SU-DHL-6 (cell line): ENCODE measurements around the gene ACVR1B.

Experiments
- H2AFZ ChIP-seq: fragments of 200-600 bp; sonication (generic); 2 replicates; pipeline ENCODE4 v1.6.1; 2014; ENCODE audit warnings: low read depth, mild to moderate bottlenecking, moderate library complexity, mixed read lengths, antibody characterized with exemption, low read length; ENCODE audit not compliant: severe bottlenecking
- H3F3A ChIP-seq: fragments of 200-600 bp; shearing (Covaris generic); 2 replicates; pipeline ENCODE4 v1.6.0; 2016; ENCODE audit warnings: antibody characterized with exemption, mild to moderate bottlenecking; ENCODE audit not compliant: insufficient read depth
- H3K27ac ChIP-seq: fragments of 200-600 bp; sonication (generic); 2 replicates; pipeline ENCODE4 v1.5.1; 2016; ENCODE audit warnings: low read depth, mild to moderate bottlenecking, low read length, moderate library complexity, mixed read lengths
- H3K27me3 ChIP-seq: fragments of 200-600 bp; sonication (generic), shearing (Covaris generic); 2 replicates; pipeline ENCODE4 v1.6.0; 2014; ENCODE audit warnings: mild to moderate bottlenecking, low read length
- H3K36me3 ChIP-seq: fragments of 200-600 bp; sonication (generic); 2 replicates; pipeline ENCODE4 v1.6.1; 2014; ENCODE audit warnings: mild to moderate bottlenecking, low read length, mixed read lengths
- H3K4me2 ChIP-seq: fragments of 300-600, 200-600 bp; shearing (Covaris generic), sonication (generic); 2 replicates; pipeline ENCODE4 v1.6.0; 2014; ENCODE audit warnings: low read length, low read depth, mild to moderate bottlenecking; ENCODE audit not compliant: poor library complexity, severe bottlenecking
- H3K4me3 ChIP-seq: fragments of 200-600 bp; sonication (generic); 2 replicates; pipeline ENCODE4 v1.5.1; 2014; ENCODE audit warnings: antibody characterized with exemption, low read length, mild to moderate bottlenecking, mixed read lengths; ENCODE audit not compliant: insufficient read depth, poor library complexity, severe bottlenecking
- H3K79me2 ChIP-seq: fragments of 200-600 bp; sonication (generic); 2 replicates; pipeline ENCODE4 v1.6.1; 2014; ENCODE audit warnings: mild to moderate bottlenecking, low read length, moderate library complexity; ENCODE audit not compliant: insufficient read depth
- H3K9ac ChIP-seq: fragments of 200-600 bp; sonication (generic); 2 replicates; pipeline ENCODE4 v1.7.0; 2014; ENCODE audit warnings: mild to moderate bottlenecking, low read length
- H3K9me2 ChIP-seq: fragments of 200-600 bp; sonication (generic); replicated peaks from 2 replicates; pipeline ENCODE4 v1.6.1; 2014; ENCODE audit warnings: low read length; ENCODE audit not compliant: insufficient read depth
- H3K9me3 ChIP-seq: fragments of 200-600 bp; sonication (generic); 2 replicates; pipeline ENCODE4 v1.6.1; 2014; ENCODE audit warnings: low read length, mixed read lengths; ENCODE audit not compliant: insufficient read depth
- H4K20me1 ChIP-seq: fragments of 200-600 bp; sonication (generic); 2 replicates; pipeline ENCODE4 v1.6.1; 2014; ENCODE audit warnings: low read depth, mild to moderate bottlenecking, antibody characterized with exemption, low read length, moderate library complexity, mixed read lengths
- CTCF ChIP-seq: fragments of 200-600 bp; sonication (generic); IDR thresholded peaks from one replicate; pipeline ENCODE4 v1.5.1; 2017; ENCODE audit warnings: antibody characterized with exemption, mild to moderate bottlenecking, low read length, moderate library complexity; ENCODE audit not compliant: insufficient read depth, poor library complexity, severe bottlenecking
- EZH2phosphoT487 ChIP-seq: fragments of 200-600 bp; sonication (generic), shearing (Covaris generic); conservative IDR thresholded peaks from 2 replicates; pipeline ENCODE4 v1.6.1; 2018; ENCODE audit warnings: mild to moderate bottlenecking, antibody characterized with exemption, low read length, moderate library complexity, mixed read lengths

Gene ACVR1B

DNA sequence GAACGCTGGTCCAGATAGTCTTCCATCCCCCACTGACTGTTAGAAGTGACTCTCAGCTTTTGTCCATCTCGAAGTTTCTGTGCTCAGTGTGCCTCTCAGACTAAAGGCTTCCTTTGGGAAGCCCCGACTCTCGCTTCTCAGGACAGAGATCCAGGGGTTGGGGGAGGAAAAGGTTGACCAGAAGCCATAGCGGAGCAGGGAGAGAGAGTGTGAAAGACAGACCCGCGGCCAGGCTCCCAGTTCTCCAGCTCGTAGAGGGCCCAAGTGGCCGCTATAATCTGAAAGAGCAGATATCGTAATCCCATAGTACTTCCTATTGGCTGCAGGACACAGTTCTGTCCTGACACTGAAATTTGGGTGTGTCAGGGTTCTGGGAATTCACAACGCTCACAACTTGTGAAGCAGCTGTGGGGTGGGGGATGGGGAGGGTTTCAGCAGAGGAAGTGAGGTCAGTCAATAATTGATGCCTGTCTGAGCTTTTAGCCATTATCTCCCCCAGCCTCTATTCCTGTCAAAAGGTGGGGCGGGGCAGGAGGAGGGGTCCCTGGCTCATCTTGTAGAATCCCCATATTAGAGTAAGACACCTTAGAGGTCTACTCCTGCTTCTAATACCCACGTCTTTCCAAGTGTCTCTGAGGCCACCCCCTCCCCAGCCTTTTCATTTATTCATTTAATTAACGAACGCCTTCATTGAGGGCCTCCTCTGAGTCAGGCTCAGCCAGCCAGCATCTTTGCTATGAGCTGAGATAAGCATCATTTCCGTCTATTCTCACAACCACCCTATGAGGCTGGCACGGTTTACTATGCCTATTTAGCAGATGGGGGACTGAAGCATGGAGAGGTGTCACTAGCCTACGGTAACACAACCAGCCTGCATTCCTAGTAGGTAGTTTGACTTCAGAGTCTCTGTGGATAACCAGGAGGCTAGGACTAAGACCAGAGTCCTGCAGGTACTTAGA is 45.7 kb upstream of the ACVR1B start:
- no peak overlapping the region for H3K4me3 ChIP-seq
- TF ChIP-seq EZH2phosphoT487 (no peak), CTCF (no peak)
- H3F3A ChIP-seq = no peaks in the 10 kb centered on the region
- H3K4me2 ChIP-seq = no peak overlapping the region
- H3K79me2 ChIP-seq = no peaks in the 10 kb centered on the region
- H3K9me2 ChIP-seq = no peaks in the 10 kb centered on the region
- H2AFZ ChIP-seq = no peak overlapping the region
- no peak overlapping the region for H3K9ac ChIP-seq
- H3K27me3 ChIP-seq = no peaks in the 10 kb centered on the region
- H4K20me1 ChIP-seq = no peaks in the 10 kb centered on the region
- H3K27ac ChIP-seq = no peak overlapping the region
- no peaks in the 10 kb centered on the region for H3K9me3 ChIP-seq
- no peaks in the 10 kb centered on the region for H3K36me3 ChIP-seq

GRCh38 chr12:51906430-51907082 is 44.9 kb upstream of the ACVR1B start:
- TF ChIP-seq CTCF = no peak
- TF ChIP-seq EZH2phosphoT487 = no peak
- H3F3A ChIP-seq = no peaks in the 10 kb centered on the region
- no peak overlapping the region for H2AFZ ChIP-seq
- H3K9me3 ChIP-seq = no peaks in the 10 kb centered on the region
- no peak overlapping the region for H3K27ac ChIP-seq
- no peak overlapping the region for H3K4me2 ChIP-seq
- no peaks in the 10 kb centered on the region for H4K20me1 ChIP-seq
- no peak overlapping the region for H3K9ac ChIP-seq
- H3K79me2 ChIP-seq = no peaks in the 10 kb centered on the region
- H3K9me2 ChIP-seq = no peaks in the 10 kb centered on the region
- no peaks in the 10 kb centered on the region for H3K36me3 ChIP-seq
- no peaks in the 10 kb centered on the region for H3K27me3 ChIP-seq
- H3K4me3 ChIP-seq = no peak overlapping the region

- Histone ChIP-seq H3K9me3 (no peaks in the 10 kb centered on the region), H3K4me3 (no peak within 1 kb of the TSS), H3K27ac (no peak within 1 kb of the TSS), H3K79me2 (no peaks in the 10 kb centered on the region), H3K27me3 (no peaks in the 10 kb centered on the region), H3K9ac (no peak within 1 kb of the TSS), H3K4me2 (no peak within 1 kb of the TSS), H3K9me2 (no peaks in the 10 kb centered on the region), H2AFZ (no peak within 1 kb of the TSS), H3K36me3 (no peaks in the 10 kb centered on the region), H4K20me1 (no peaks in the 10 kb centered on the region), H3F3A (no peaks in the 10 kb centered on the region)
- no peak for TF ChIP-seq CTCF
- TF ChIP-seq EZH2phosphoT487 = no peak
Measured at GRCh38 chr12:51907083-51907855, 44.2 kb upstream of the ACVR1B start, which contains the start of gene ACVRL1. Gene ACVRL1, plus strand, starts transcription at chr12:51907504. Its CDS starts 4,971 bp downstream, at chr12:51912475.
